ENCODE data around the gene SPRED2. TPM values are rescaled to one million over a fixed set of nuclear protein-coding genes. Genes with fewer than 3 reads are reported as not detected.

The SPRED2 gene
- total RNA-seq, 1 donor from 2014 or later, result 18.4 TPM

- H3K4me3 ChIP-seq, result no peak overlapping the region
- no peaks in the 10 kb centered on the region for H3K27me3 ChIP-seq
- TF ChIP-seq CTCF (IDR thresholded peaks at IDR 0.05), result no peak
- no peak for TF ChIP-seq POLR2A (IDR thresholded peaks at IDR 0.05)
- TF ChIP-seq POLR2AphosphoS5 (IDR thresholded peaks at IDR 0.05; ENCODE audit: insufficient read depth in 1 of 2, low read depth in 1 of 2), result no peak
- peaks cover 18% of the 10 kb centered on the region for H3K4me1 ChIP-seq
- no peak for DNase-seq (ENCODE audit: extremely low spot score in 2 of 2)
- H3K9me3 ChIP-seq, result no peaks in the 10 kb centered on the region
- H3K27ac ChIP-seq, result no peak overlapping the region
- intact Hi-C loops (cut with DNase I), result no loop called here
- H3K36me3 ChIP-seq, result no peaks in the 10 kb centered on the region
These were observed 140.9 kb downstream of the SPRED2 start for GRCh38 chr2:65291216-65292105.

- Histone ChIP-seq H3K36me3 (no peaks in the 10 kb centered on the region), H3K4me3 (no peak overlapping the region), H3K27me3 (no peaks in the 10 kb centered on the region), H3K27ac (no peak overlapping the region), H3K4me1 (peaks cover 11% of the 10 kb centered on the region), H3K9me3 (no peaks in the 10 kb centered on the region)
- DNase-seq (ENCODE audit: extremely low spot score in 2 of 2), result no peak
- TF ChIP-seq POLR2AphosphoS5 (IDR thresholded peaks at IDR 0.05; ENCODE audit: insufficient read depth in 1 of 2, low read depth in 1 of 2) (no peak), POLR2A (IDR thresholded peaks at IDR 0.05) (no peak), CTCF (IDR thresholded peaks at IDR 0.05) (no peak)
- intact Hi-C loops (cut with DNase I), result no loop called here
These were observed 145.0 kb downstream of the SPRED2 start for GRCh38 chr2:65287364-65287763.

- H3K4me3 ChIP-seq, result no peak overlapping the region
- peaks cover 15% of the 10 kb centered on the region for H3K4me1 ChIP-seq
- no peaks in the 10 kb centered on the region for H3K27me3 ChIP-seq
- no peak overlapping the region for H3K27ac ChIP-seq
- intact Hi-C loops (cut with DNase I), result no loop called here
- no peaks in the 10 kb centered on the region for H3K9me3 ChIP-seq
- no peaks in the 10 kb centered on the region for H3K36me3 ChIP-seq
- no peak for DNase-seq (ENCODE audit: extremely low spot score in 2 of 2)
- no peak for TF ChIP-seq POLR2AphosphoS5 (IDR thresholded peaks at IDR 0.05; ENCODE audit: insufficient read depth in 1 of 2, low read depth in 1 of 2)
- TF ChIP-seq CTCF (IDR thresholded peaks at IDR 0.05), result no peak
- TF ChIP-seq POLR2A (IDR thresholded peaks at IDR 0.05), result no peak
These were observed 149.8 kb downstream of the SPRED2 start for GRCh38 chr2:65282477-65283053.

- no peak for TF ChIP-seq POLR2A (IDR thresholded peaks at IDR 0.05)
- no peak for TF ChIP-seq CTCF (IDR thresholded peaks at IDR 0.05)
- no peak for TF ChIP-seq POLR2AphosphoS5 (IDR thresholded peaks at IDR 0.05; ENCODE audit: insufficient read depth in 1 of 2, low read depth in 1 of 2)
- Histone ChIP-seq H3K9me3 (no peaks in the 10 kb centered on the region), H3K4me1 (peaks cover 16% of the 10 kb centered on the region), H3K27me3 (no peaks in the 10 kb centered on the region), H3K36me3 (no peaks in the 10 kb centered on the region), H3K27ac (peak overlapping the region; percentile 43), H3K4me3 (no peak overlapping the region)
- DNase-seq (ENCODE audit: extremely low spot score in 2 of 2), result no peak
- intact Hi-C loops (cut with DNase I), result no loop called here
These were observed 150.6 kb downstream of the SPRED2 start for GRCh38 chr2:65281627-65282351.

Measured in vagina (tissue), 2 donors.